Measurements from ENCODE around the gene CAMK2B.

CAMK2B gene

GRCh38 chr7:44318332-44318731 is 7.1 kb downstream of the CAMK2B start:
- peaks cover 5% of the 10 kb centered on the region for H3K9me3 ChIP-seq (ENCODE audit: low read length)
- no peak overlapping the region for H3K4me3 ChIP-seq (ENCODE audit: low read depth in 1 of 2, low read length in 2 of 2)
- H3K4me1 ChIP-seq (ENCODE audit: insufficient read depth, low read length) = no peaks in the 10 kb centered on the region
- H3K27me3 ChIP-seq (ENCODE audit: control insufficient read depth in 1 of 2, insufficient read depth in 2 of 2, low read length in 2 of 2) = peaks cover 0 to 4% of the 10 kb centered on the region in 2 donors
- H3K36me3 ChIP-seq (ENCODE audit: insufficient read depth, low read length) = no peaks in the 10 kb centered on the region
- H3K9ac ChIP-seq (ENCODE audit: low read length) = no peak overlapping the region
- H3K27ac ChIP-seq (ENCODE audit: low read depth, low read length) = no peak overlapping the region

- H3K4me3 ChIP-seq (ENCODE audit: low read depth in 1 of 2, low read length in 2 of 2) = no peak overlapping the region
- no peak overlapping the region for H3K27ac ChIP-seq (ENCODE audit: low read depth, low read length)
- peaks cover 0 to 3% of the 10 kb centered on the region in 2 donors for H3K27me3 ChIP-seq (ENCODE audit: control insufficient read depth in 1 of 2, insufficient read depth in 2 of 2, low read length in 2 of 2)
- peaks cover 5% of the 10 kb centered on the region for H3K9me3 ChIP-seq (ENCODE audit: low read length)
- H3K9ac ChIP-seq (ENCODE audit: low read length) = no peak overlapping the region
- H3K36me3 ChIP-seq (ENCODE audit: insufficient read depth, low read length) = no peaks in the 10 kb centered on the region
- H3K4me1 ChIP-seq (ENCODE audit: insufficient read depth, low read length) = no peaks in the 10 kb centered on the region
Measured at GRCh38 chr7:44315301-44315903, 10.0 kb downstream of the CAMK2B start.

GRCh38 chr7:44313621-44314031 is 11.8 kb downstream of the CAMK2B start:
- H3K4me1 ChIP-seq (ENCODE audit: insufficient read depth, low read length) = no peaks in the 10 kb centered on the region
- peaks cover 0 to 18% of the 10 kb centered on the region in 2 donors for H3K27me3 ChIP-seq (ENCODE audit: control insufficient read depth in 1 of 2, insufficient read depth in 2 of 2, low read length in 2 of 2)
- no peaks in the 10 kb centered on the region for H3K36me3 ChIP-seq (ENCODE audit: insufficient read depth, low read length)
- no peak overlapping the region for H3K4me3 ChIP-seq (ENCODE audit: low read depth in 1 of 2, low read length in 2 of 2)
- peaks cover 5% of the 10 kb centered on the region for H3K9me3 ChIP-seq (ENCODE audit: low read length)
- H3K27ac ChIP-seq (ENCODE audit: low read depth, low read length) = no peak overlapping the region
- no peak overlapping the region for H3K9ac ChIP-seq (ENCODE audit: low read length)

DNA sequence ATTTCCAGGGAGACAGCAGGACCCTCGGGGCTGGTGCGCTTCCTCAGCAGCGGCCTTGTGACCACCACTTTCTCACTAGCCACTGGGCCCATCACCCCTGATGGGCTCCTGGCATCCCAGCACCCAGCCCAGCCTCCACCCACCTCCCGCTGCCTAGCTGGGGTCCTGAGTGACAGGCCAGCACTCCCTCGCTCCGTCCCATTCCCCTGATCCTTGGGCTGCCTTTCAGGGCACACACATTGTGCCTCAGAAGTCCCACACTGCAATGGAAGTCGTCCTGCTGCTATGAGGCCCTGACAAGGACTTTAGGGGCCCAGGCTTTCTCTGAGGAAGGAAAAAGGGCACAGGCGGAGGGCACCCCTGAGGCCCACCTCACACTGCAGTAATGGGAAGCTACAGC is 12.4 kb downstream of the CAMK2B start:
- H3K27ac ChIP-seq (ENCODE audit: low read depth, low read length) = no peak overlapping the region
- H3K9me3 ChIP-seq (ENCODE audit: low read length) = peaks cover 5% of the 10 kb centered on the region
- H3K36me3 ChIP-seq (ENCODE audit: insufficient read depth, low read length) = no peaks in the 10 kb centered on the region
- H3K4me1 ChIP-seq (ENCODE audit: insufficient read depth, low read length) = no peaks in the 10 kb centered on the region
- H3K9ac ChIP-seq (ENCODE audit: low read length) = no peak overlapping the region
- no peak overlapping the region for H3K4me3 ChIP-seq (ENCODE audit: low read depth in 1 of 2, low read length in 2 of 2)
- peaks cover 0 to 18% of the 10 kb centered on the region in 2 donors for H3K27me3 ChIP-seq (ENCODE audit: control insufficient read depth in 1 of 2, insufficient read depth in 2 of 2, low read length in 2 of 2)

DNA sequence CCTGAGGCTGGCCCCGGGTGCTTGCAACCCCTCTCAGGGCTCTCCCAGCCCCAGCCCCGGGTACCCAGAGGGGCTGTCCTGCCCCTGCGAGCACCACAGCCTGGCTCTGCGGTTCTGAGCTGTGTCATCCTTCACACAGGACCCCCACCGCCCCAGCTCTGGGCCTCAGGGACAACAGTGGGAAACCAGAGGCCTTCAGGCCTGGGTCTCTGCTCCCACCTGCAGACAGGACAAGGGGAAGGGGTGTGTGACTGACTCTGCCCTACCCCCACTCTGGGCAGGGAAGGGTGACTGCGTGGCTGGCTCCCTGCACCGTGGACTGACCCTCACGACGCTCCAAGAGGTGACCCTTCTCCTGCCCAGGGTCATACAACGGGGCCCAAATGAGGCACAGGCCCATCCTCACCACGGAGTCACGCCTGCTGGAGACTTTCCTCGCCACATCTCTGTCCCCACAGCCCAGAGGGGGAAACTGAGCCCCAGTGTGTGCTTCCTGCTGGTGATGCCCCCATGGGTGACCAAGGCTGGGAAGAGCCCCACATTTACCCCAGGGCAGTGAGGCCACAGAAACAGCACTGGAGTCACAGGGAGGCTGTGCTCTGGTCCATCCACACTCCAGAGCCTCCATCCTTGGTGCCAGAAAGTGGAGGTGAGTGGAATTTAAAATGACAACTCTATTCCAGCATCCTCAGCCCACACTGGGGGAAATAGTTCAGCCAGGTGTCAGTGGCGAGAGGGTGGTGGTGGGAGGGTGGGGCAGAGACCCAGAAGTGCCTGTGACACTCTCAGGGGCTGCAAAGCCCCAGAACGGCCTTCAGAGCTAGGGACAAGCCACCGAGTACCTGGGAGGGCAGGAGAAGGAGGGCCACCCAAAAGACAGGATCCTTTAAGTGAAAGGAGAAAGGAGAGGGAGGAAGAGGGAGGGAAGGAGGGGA is 13.6 kb downstream of the CAMK2B start:
- Histone ChIP-seq H3K36me3 (ENCODE audit: insufficient read depth, low read length) (no peaks in the 10 kb centered on the region), H3K27ac (ENCODE audit: low read depth, low read length) (no peak overlapping the region), H3K4me1 (ENCODE audit: insufficient read depth, low read length) (no peaks in the 10 kb centered on the region), H3K9ac (ENCODE audit: low read length) (no peak overlapping the region), H3K4me3 (ENCODE audit: low read depth in 1 of 2, low read length in 2 of 2) (no peak overlapping the region), H3K27me3 (ENCODE audit: control insufficient read depth in 1 of 2, insufficient read depth in 2 of 2, low read length in 2 of 2) (peaks cover 0 to 18% of the 10 kb centered on the region in 2 donors), H3K9me3 (ENCODE audit: low read length) (peaks cover 5% of the 10 kb centered on the region)

- Histone ChIP-seq H3K27me3 (ENCODE audit: control insufficient read depth in 1 of 2, insufficient read depth in 2 of 2, low read length in 2 of 2) (peaks cover 0 to 18% of the 10 kb centered on the region in 2 donors), H3K27ac (ENCODE audit: low read depth, low read length) (no peak overlapping the region), H3K9me3 (ENCODE audit: low read length) (peaks cover 3% of the 10 kb centered on the region), H3K4me1 (ENCODE audit: insufficient read depth, low read length) (no peaks in the 10 kb centered on the region), H3K9ac (ENCODE audit: low read length) (no peak overlapping the region), H3K4me3 (ENCODE audit: low read depth in 1 of 2, low read length in 2 of 2) (peak overlapping the region in 1 of 2 donors; percentile 29), H3K36me3 (ENCODE audit: insufficient read depth, low read length) (no peaks in the 10 kb centered on the region)
Measured at GRCh38 chr7:44310221-44310848, 15.1 kb downstream of the CAMK2B start.

DNA sequence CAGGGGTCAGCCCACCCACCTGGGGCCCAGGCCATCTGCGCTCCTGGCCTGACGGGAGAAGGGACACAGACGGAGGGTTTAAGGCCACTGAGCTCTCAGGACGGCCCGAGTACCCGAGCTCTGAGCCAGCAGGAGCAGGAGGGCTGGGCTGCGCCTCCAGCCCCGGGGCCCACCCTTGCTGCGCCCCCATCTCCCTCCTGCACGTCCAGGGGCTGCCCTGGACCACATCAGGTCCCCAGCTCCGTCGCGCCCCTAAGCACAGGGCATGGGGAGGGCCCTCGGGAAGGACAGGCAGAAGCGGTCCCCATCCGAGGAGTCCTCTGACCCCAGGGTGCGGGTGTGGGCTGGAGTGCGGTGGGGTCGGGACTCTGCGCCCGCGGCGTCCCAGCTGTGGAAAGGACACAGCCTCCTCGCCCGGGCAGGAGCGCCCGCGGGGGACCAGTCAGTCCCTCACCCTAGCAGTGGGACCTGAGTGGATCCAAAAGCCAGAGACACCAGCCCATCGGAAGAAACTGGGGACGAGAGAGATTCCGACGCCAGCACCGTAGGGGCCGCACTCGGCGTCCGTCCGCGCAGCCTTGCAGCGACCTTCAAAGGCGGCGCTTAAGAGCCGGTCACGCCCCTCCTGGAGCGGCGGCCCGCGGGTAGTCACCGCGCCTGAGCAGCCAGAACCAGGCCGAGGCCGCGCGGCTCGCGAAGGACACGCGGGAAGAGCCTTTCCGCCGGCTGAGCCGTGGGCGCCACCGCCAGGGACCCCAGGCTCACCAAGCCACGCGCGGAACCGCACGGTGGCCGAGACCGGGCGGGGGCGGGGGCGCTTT is 15.9 kb downstream of the CAMK2B start:
- no peaks in the 10 kb centered on the region for H3K36me3 ChIP-seq (ENCODE audit: insufficient read depth, low read length)
- H3K4me1 ChIP-seq (ENCODE audit: insufficient read depth, low read length) = no peaks in the 10 kb centered on the region
- no peaks in the 10 kb centered on the region for H3K9me3 ChIP-seq (ENCODE audit: low read length)
- peak overlapping the region; percentile 29 to 31 for H3K4me3 ChIP-seq (ENCODE audit: low read depth in 1 of 2, low read length in 2 of 2)
- no peak overlapping the region for H3K9ac ChIP-seq (ENCODE audit: low read length)
- H3K27me3 ChIP-seq (ENCODE audit: control insufficient read depth in 1 of 2, insufficient read depth in 2 of 2, low read length in 2 of 2) = peaks cover 0 to 18% of the 10 kb centered on the region in 2 donors
- H3K27ac ChIP-seq (ENCODE audit: low read depth, low read length) = no peak overlapping the region

DNA sequence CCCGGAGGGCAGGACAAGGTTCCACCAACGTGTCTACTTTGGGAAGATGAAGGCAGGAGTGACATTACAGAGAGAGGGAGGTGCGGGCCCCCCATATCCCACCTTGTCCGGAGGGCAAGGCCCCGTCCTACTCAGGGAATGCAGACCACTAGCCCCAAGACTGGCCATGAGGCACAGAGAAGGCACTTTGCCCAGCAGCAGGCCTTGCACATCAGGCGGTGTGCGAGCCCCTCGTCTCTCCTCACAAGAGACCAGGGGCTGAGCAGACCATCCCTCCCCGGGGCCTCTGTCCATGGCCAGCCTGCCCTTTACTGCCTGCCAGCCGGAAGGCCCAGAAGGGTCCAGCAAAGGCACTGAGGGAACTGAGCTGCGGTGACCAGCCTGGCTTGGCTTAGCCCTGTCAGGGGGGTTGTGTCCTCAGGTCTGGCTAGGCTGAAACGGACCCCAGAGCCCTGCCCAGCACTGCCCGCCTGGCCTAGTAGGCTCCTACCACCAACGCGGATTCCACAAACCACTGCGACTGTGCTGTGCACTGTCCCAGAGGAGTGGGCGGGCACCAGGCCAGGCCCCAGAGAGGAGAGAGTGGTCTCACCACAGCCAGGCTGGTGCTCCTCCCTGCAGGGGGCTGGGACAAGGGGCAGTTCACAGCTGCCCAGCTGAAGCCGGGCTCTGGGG is 16.7 kb downstream of the CAMK2B start:
- Histone ChIP-seq H3K9me3 (ENCODE audit: low read length) (no peaks in the 10 kb centered on the region), H3K9ac (ENCODE audit: low read length) (no peak overlapping the region), H3K36me3 (ENCODE audit: insufficient read depth, low read length) (no peaks in the 10 kb centered on the region), H3K4me3 (ENCODE audit: low read depth in 1 of 2, low read length in 2 of 2) (no peak overlapping the region), H3K27ac (ENCODE audit: low read depth, low read length) (no peak overlapping the region), H3K4me1 (ENCODE audit: insufficient read depth, low read length) (no peaks in the 10 kb centered on the region), H3K27me3 (ENCODE audit: control insufficient read depth in 1 of 2, insufficient read depth in 2 of 2, low read length in 2 of 2) (peaks cover 0 to 18% of the 10 kb centered on the region in 2 donors)

DNA sequence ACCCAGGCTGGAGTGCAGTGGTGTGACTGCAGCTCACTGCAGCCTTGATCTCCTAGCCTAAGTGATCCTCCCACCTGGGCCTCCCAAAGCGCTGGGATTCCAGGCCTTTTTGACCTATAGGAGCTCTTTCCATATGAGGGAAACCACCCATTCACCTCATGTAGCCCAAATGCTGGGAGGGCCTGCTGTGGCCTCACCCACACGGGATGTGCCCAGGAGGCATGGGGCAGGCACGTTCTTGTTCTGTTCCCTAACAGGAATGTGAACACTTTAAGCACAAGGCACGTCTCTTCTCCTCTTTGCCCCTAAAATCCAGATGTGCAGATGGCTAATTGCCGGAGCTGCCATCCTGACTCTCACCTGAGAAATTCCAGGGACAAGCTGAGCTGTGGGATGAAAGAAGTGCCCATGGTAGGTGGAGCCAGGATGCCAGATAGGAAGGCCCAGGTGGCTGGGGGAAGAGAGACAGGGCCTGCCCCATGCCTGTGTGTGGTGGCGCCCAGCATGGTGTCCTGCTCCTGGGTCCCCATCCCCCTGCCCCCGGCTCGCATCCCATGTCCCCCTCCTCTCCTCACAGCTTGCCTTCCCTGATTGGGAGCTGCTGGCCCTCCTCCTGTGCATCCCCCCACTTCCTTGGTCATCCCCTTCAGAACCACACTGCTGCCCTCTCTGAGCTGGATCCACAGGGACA is 17.3 kb downstream of the CAMK2B start:
- Histone ChIP-seq H3K36me3 (ENCODE audit: insufficient read depth, low read length) (no peaks in the 10 kb centered on the region), H3K9me3 (ENCODE audit: low read length) (no peaks in the 10 kb centered on the region), H3K9ac (ENCODE audit: low read length) (no peak overlapping the region), H3K4me1 (ENCODE audit: insufficient read depth, low read length) (no peaks in the 10 kb centered on the region), H3K27ac (ENCODE audit: low read depth, low read length) (no peak overlapping the region), H3K4me3 (ENCODE audit: low read depth in 1 of 2, low read length in 2 of 2) (no peak overlapping the region), H3K27me3 (ENCODE audit: control insufficient read depth in 1 of 2, insufficient read depth in 2 of 2, low read length in 2 of 2) (peaks cover 0 to 18% of the 10 kb centered on the region in 2 donors)

- H3K27ac ChIP-seq (ENCODE audit: low read depth, low read length) = no peak overlapping the region
- no peaks in the 10 kb centered on the region for H3K36me3 ChIP-seq (ENCODE audit: insufficient read depth, low read length)
- no peaks in the 10 kb centered on the region for H3K9me3 ChIP-seq (ENCODE audit: low read length)
- H3K4me1 ChIP-seq (ENCODE audit: insufficient read depth, low read length) = no peaks in the 10 kb centered on the region
- H3K27me3 ChIP-seq (ENCODE audit: control insufficient read depth in 1 of 2, insufficient read depth in 2 of 2, low read length in 2 of 2) = peaks cover 0 to 18% of the 10 kb centered on the region in 2 donors
- no peak overlapping the region for H3K9ac ChIP-seq (ENCODE audit: low read length)
- no peak overlapping the region for H3K4me3 ChIP-seq (ENCODE audit: low read depth in 1 of 2, low read length in 2 of 2)
Measured at GRCh38 chr7:44307301-44307900, 18.0 kb downstream of the CAMK2B start.
